SK-N-SH treated with all-trans-retinoic acid at 6 μM for 48 hours (cell line): ENCODE measurements around the gene OR7C1.
"Not testable (repeated sequence)": the region's sequence is repeated elsewhere in the genome, so short reads cannot be mapped to it uniquely, and the experiment has no call there.

Source experiments
- ARNTL ChIP-seq: fragments of 450-650 bp; formaldehyde crosslinking; IDR thresholded peaks from 2 replicates; pipeline ENCODE4 v1.5.0; 2020; ENCODE audit warnings: low read depth, mild to moderate bottlenecking, moderate library complexity, borderline replicate concordance
- CREB5 ChIP-seq: fragments of 250-450 bp; sonication (Bioruptor Pico); IDR thresholded peaks from 2 replicates; pipeline ENCODE4 v1.5.1; 2020; ENCODE audit warnings: low read depth, mild to moderate bottlenecking, moderate library complexity
- CSDC2 ChIP-seq: fragments of 250-450 bp; sonication (Bioruptor Pico); IDR thresholded peaks from 2 replicates; pipeline ENCODE4 v1.5.0; 2020; ENCODE audit warnings: mild to moderate bottlenecking, moderate library complexity
- ESRRG ChIP-seq: fragments of 250-450 bp; sonication (Bioruptor Pico); IDR thresholded peaks from 2 replicates; pipeline ENCODE4 v1.6.1; 2021; ENCODE audit warnings: mild to moderate bottlenecking
- GLIS3 ChIP-seq: fragments of 250-450 bp; sonication (Bioruptor Pico); IDR thresholded peaks from 2 replicates; pipeline ENCODE4 v1.5.0; 2020; ENCODE audit warnings: mild to moderate bottlenecking, moderate library complexity
- ISL1 ChIP-seq: fragments of 250-450 bp; sonication (Bioruptor Pico); IDR thresholded peaks from 2 replicates; pipeline ENCODE4 v2.1.2; 2022; ENCODE audit warnings: mild to moderate bottlenecking, moderate library complexity
- OSR1 ChIP-seq: fragments of 250-450 bp; sonication (Bioruptor Pico); IDR thresholded peaks from 2 replicates; pipeline ENCODE4 v1.8.0; 2022; ENCODE audit warnings: moderate library complexity, mild to moderate bottlenecking, inconsistent platforms
- RARB ChIP-seq: fragments of 250-450 bp; sonication (Bioruptor Pico); IDR thresholded peaks from 2 replicates; pipeline ENCODE4 v1.8.0; 2021; ENCODE audit warnings: mild to moderate bottlenecking, moderate library complexity
- ZFP3 ChIP-seq: fragments of 250-450 bp; sonication (Bioruptor Pico); IDR thresholded peaks from 2 replicates; pipeline ENCODE4 v1.5.0; 2020; ENCODE audit warnings: mild to moderate bottlenecking, moderate library complexity
- ZFP30 ChIP-seq: fragments of 450-650 bp; formaldehyde crosslinking; IDR thresholded peaks from 2 replicates; pipeline ENCODE4 v1.5.0; 2022; ENCODE audit warnings: mild to moderate bottlenecking, moderate library complexity
- ZNF8 ChIP-seq: fragments of 450-650 bp; formaldehyde crosslinking; IDR thresholded peaks from 2 replicates; pipeline ENCODE4 v1.5.0; 2020; ENCODE audit warnings: mild to moderate bottlenecking, moderate library complexity
- TF ChIP-seq, protein P1 (sequence below): fragments of 250-450 bp; sonication (Bioruptor Pico); IDR thresholded peaks from 2 replicates; pipeline ENCODE4 v1.8.0; 2021; ENCODE audit warnings: low read depth, mild to moderate bottlenecking, moderate library complexity, borderline replicate concordance
- TF ChIP-seq, protein P2 (sequence below): fragments of 250-450 bp; sonication (Bioruptor Pico); IDR thresholded peaks from 2 replicates; pipeline ENCODE4 v1.8.0; 2020; ENCODE audit warnings: mild to moderate bottlenecking, moderate library complexity, borderline replicate concordance

DNA sequence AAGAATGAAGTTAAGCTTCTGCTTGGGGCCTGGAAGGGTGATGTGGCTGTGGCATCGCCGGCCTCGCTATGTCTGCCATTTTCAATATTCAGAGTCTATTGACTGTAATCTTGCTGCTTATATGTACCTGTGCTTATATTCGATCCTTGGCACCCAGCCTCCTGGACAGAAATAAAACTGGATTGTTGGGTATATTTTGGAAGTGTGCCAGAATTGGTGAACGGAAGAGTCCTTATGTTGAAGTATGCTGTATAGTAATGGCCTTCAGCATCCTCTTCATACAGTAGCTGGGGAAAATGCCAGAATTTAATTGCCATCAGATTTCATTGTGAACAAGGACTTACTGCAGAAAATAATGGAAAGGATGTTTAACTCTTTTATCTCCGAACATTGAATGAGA lies 42.7 kb downstream of the OR7C1 start:
- not testable (repeated sequence) for TF ChIP-seq OSR1 (CRISPR knock-in tag); ARNTL (CRISPR knock-in tag); ZNF8 (CRISPR knock-in tag); ZFP30; CSDC2; ZFP3 (CRISPR knock-in tag); GLIS3; ESRRG; ISL1; RARB (CRISPR knock-in tag); CREB5 (CRISPR knock-in tag)
- TF ChIP-seq, protein P1, sequence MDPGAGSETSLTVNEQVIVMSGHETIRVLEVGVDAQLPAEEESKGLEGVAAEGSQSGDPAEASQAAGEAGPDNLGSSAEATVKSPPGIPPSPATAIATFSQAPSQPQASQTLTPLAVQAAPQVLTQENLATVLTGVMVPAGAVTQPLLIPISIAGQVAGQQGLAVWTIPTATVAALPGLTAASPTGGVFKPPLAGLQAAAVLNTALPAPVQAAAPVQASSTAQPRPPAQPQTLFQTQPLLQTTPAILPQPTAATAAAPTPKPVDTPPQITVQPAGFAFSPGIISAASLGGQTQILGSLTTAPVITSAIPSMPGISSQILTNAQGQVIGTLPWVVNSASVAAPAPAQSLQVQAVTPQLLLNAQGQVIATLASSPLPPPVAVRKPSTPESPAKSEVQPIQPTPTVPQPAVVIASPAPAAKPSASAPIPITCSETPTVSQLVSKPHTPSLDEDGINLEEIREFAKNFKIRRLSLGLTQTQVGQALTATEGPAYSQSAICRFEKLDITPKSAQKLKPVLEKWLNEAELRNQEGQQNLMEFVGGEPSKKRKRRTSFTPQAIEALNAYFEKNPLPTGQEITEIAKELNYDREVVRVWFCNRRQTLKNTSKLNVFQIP (CRISPR knock-in tag) = not testable (repeated sequence)
- TF ChIP-seq, protein P2, sequence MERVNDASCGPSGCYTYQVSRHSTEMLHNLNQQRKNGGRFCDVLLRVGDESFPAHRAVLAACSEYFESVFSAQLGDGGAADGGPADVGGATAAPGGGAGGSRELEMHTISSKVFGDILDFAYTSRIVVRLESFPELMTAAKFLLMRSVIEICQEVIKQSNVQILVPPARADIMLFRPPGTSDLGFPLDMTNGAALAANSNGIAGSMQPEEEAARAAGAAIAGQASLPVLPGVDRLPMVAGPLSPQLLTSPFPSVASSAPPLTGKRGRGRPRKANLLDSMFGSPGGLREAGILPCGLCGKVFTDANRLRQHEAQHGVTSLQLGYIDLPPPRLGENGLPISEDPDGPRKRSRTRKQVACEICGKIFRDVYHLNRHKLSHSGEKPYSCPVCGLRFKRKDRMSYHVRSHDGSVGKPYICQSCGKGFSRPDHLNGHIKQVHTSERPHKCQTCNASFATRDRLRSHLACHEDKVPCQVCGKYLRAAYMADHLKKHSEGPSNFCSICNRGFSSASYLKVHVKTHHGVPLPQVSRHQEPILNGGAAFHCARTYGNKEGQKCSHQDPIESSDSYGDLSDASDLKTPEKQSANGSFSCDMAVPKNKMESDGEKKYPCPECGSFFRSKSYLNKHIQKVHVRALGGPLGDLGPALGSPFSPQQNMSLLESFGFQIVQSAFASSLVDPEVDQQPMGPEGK (CRISPR knock-in tag) = not testable (repeated sequence)
